Measurements from ENCODE around the gene DIP2C.

DNA sequence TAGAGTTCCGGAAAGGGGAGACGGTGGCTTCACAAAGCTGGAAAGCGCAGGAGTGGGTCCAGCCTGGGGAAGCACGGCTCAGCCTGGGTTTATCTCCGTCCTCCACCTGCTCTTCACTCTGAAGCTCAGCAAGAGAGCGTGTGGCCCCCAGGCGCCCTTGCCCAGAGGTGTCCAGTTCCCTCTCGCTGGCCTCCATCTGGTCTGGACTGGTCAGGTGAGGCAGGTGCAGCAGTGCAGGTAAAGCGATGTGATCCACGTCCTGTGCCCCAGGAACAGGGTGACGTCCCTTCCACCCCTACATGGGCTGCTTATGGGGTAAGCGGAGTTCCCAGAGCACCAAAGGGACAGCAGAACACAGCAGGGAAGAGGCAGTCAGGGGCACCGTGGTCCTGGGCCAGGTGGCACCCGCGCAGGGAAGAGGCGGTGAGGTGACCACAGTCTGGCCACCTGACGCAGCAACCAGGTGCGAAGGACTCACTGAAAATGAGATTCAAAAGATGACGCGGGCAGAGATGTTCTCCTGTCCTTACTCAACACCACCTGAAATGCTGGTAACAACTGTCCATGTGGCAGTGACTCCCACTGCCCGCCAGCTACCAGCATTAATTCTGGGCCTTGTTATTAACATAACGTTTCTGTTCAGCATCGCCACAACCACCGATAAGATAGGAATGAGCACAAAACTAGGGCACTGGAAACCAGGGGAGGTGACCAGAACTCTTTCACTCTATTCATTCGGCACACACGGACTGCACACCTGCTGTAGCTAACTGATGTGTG lies 33.0 kb upstream of the DIP2C start:
- TF ChIP-seq, protein P1, sequence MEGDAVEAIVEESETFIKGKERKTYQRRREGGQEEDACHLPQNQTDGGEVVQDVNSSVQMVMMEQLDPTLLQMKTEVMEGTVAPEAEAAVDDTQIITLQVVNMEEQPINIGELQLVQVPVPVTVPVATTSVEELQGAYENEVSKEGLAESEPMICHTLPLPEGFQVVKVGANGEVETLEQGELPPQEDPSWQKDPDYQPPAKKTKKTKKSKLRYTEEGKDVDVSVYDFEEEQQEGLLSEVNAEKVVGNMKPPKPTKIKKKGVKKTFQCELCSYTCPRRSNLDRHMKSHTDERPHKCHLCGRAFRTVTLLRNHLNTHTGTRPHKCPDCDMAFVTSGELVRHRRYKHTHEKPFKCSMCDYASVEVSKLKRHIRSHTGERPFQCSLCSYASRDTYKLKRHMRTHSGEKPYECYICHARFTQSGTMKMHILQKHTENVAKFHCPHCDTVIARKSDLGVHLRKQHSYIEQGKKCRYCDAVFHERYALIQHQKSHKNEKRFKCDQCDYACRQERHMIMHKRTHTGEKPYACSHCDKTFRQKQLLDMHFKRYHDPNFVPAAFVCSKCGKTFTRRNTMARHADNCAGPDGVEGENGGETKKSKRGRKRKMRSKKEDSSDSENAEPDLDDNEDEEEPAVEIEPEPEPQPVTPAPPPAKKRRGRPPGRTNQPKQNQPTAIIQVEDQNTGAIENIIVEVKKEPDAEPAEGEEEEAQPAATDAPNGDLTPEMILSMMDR (conservative IDR thresholded peaks at IDR 0.05; ENCODE audit: low read length): no peak
- TF ChIP-seq EZH2phosphoT487 (IDR thresholded peaks at IDR 0.05; ENCODE audit: borderline replicate concordance): no peak

Measured in Loucy (cell line).